PC-9 (cell line): ENCODE measurements around the gene FCRLB.

Source experiments
- CTCF ChIP-seq: fragments of 200-600 bp; sonication (generic); conservative IDR thresholded peaks from 2 replicates; pipeline ENCODE4 v1.6.1; 2017; ENCODE audit warnings: mixed run types, antibody characterized with exemption, mild to moderate bottlenecking, moderate library complexity
- EZH2 ChIP-seq: fragments of 200-600 bp; sonication (generic); IDR thresholded peaks from 2 replicates; pipeline ENCODE4 v1.8.0; 2017; ENCODE audit warnings: antibody characterized with exemption, low read depth

- TF ChIP-seq EZH2 (no peak), CTCF (no peak)
These were observed 7.3 kb downstream of the FCRLB start for GRCh38 chr1:161728376-161729226.
